IMR-90 (cell line): Measurements from ENCODE around the gene MICAL3. TPM values are rescaled to one million over a fixed set of nuclear protein-coding genes. Genes with fewer than 3 reads are reported as not detected.

Experiments used
- ATAC-seq: fragments of 200-7000 bp; cut with Tn5 transposase; 2 replicates; pipeline ENCODE4 v1.9.1; 2020; ENCODE audit warnings: low read depth, mild to moderate bottlenecking, moderate library complexity
- BruUV-seq: library from RNA; stranded (reverse); fragments of 400-500 nt; replicated peaks from 2 replicates; lab custom pipeline; 2021; lab: Mats Ljungman, UMichigan
- CTCF ChIA-PET: fragments of 300-600 bp; formaldehyde crosslinking; extraction: SDS; loops from one replicate; lab custom pipeline; 2021; ENCODE audit warnings: antibody characterized with exemption; lab: Yijun Ruan, JAX
- POLR2A ChIA-PET: fragments of 300-600 bp; sonication (Branson Sonifier 250); formaldehyde crosslinking; loops from one replicate; lab custom pipeline; 2022; ENCODE audit warnings: antibody characterized with exemption; ENCODE audit not compliant: unreplicated experiment; lab: Charles Lee
- DNase-seq: peaks from one replicate; pipeline ENCODE4 v3.0.0; 2013
- H2AFZ ChIP-seq: replicated peaks from 2 replicates; pipeline ENCODE3; 2013; ENCODE audit warnings: low read length, mild to moderate bottlenecking; ENCODE audit not compliant: poor library complexity
- H2AK5ac ChIP-seq: 2 replicates; pipeline ENCODE4 v1.6.1; 2013; ENCODE audit warnings: low read depth, low read length, inconsistent platforms
- H2AK9ac ChIP-seq: replicated peaks from 2 replicates; pipeline ENCODE3; 2013; ENCODE audit warnings: mild to moderate bottlenecking, low read depth, low read length, moderate library complexity; ENCODE audit not compliant: poor library complexity
- H2BK120ac ChIP-seq: 2 replicates; pipeline ENCODE4 v1.6.1; 2013; ENCODE audit warnings: low read depth, low read length, inconsistent platforms
- H2BK15ac ChIP-seq: 3 replicates; pipeline ENCODE4 v1.6.1; 2013; ENCODE audit warnings: low read depth, low read length, inconsistent platforms
- H2BK20ac ChIP-seq: 2 replicates; pipeline ENCODE4 v1.6.1; 2013; ENCODE audit warnings: low read depth, mild to moderate bottlenecking, inconsistent platforms, low read length, moderate library complexity
- H2BK5ac ChIP-seq: 2 replicates; pipeline ENCODE4 v1.6.1; 2013; ENCODE audit warnings: mild to moderate bottlenecking, low read depth, low read length, inconsistent platforms; ENCODE audit not compliant: poor library complexity, severe bottlenecking
- H3K14ac ChIP-seq: replicated peaks from 2 replicates; pipeline ENCODE4 v1.6.1; 2013; ENCODE audit warnings: low read depth, low read length, inconsistent platforms
- H3K18ac ChIP-seq: 2 replicates; pipeline ENCODE4 v1.6.1; 2013; ENCODE audit warnings: low read depth, low read length, control low read depth
- H3K23ac ChIP-seq: 2 replicates; pipeline ENCODE4 v1.6.1; 2013; ENCODE audit warnings: low read depth, low read length, inconsistent platforms
- H3K27ac ChIP-seq: 2 replicates; pipeline ENCODE4 v1.5.1; 2013; ENCODE audit warnings: mild to moderate bottlenecking, control low read depth, low read length; ENCODE audit not compliant: insufficient read depth
- H3K27me3 ChIP-seq: 2 replicates; pipeline ENCODE4 v1.6.1; 2013; ENCODE audit warnings: low read length; ENCODE audit not compliant: control insufficient read depth, insufficient read depth
- H3K36me3 ChIP-seq: 2 replicates; pipeline ENCODE4 v1.6.1; 2013; ENCODE audit warnings: low read length, mixed read lengths; ENCODE audit not compliant: control insufficient read depth, insufficient read depth
- H3K4ac ChIP-seq: 2 replicates; pipeline ENCODE4 v1.6.1; 2013; ENCODE audit warnings: low read depth, low read length, inconsistent platforms
- H3K4me1 ChIP-seq: 2 replicates; pipeline ENCODE4 v1.6.1; 2013; ENCODE audit warnings: low read length, mixed read lengths; ENCODE audit not compliant: control insufficient read depth, insufficient read depth
- H3K4me2 ChIP-seq: 2 replicates; pipeline ENCODE4 v1.6.1; 2013; ENCODE audit warnings: low read depth, mild to moderate bottlenecking, control low read depth, low read length, moderate library complexity
- H3K4me3 ChIP-seq: 2 replicates; pipeline ENCODE4 v1.5.1; 2013; ENCODE audit warnings: low read depth, mild to moderate bottlenecking, control low read depth, low read length, moderate library complexity; ENCODE audit not compliant: insufficient read depth
- H3K56ac ChIP-seq: 2 replicates; pipeline ENCODE4 v1.6.1; 2013; ENCODE audit warnings: low read length, inconsistent platforms; ENCODE audit not compliant: insufficient read depth; ENCODE audit errors: extremely low read depth
- H3K79me1 ChIP-seq, 2 experiments: 2 replicates each; pipeline ENCODE4 v1.6.1; 2013; ENCODE audit warnings: low read length in 2 of 2, inconsistent platforms in 1 of 2, low read depth in 1 of 2
- H3K9ac ChIP-seq: 2 replicates; pipeline ENCODE4 v1.6.1; 2013; ENCODE audit warnings: low read depth, low read length, control low read depth
- H3K9me1 ChIP-seq: 2 replicates; pipeline ENCODE4 v1.6.1; 2013; ENCODE audit warnings: low read length, inconsistent platforms; ENCODE audit not compliant: insufficient read depth
- H3K9me3 ChIP-seq: 2 replicates; pipeline ENCODE4 v1.6.1; 2013; ENCODE audit warnings: low read length; ENCODE audit not compliant: control insufficient read depth, insufficient read depth
- H4K20me1 ChIP-seq: 2 replicates; pipeline ENCODE4 v1.6.1; 2013; ENCODE audit warnings: low read length, inconsistent platforms; ENCODE audit not compliant: insufficient read depth
- H4K5ac ChIP-seq: 2 replicates; pipeline ENCODE4 v1.6.1; 2013; ENCODE audit warnings: mild to moderate bottlenecking, low read depth, low read length, control low read depth
- H4K8ac ChIP-seq, 2 experiments: 2 replicates each; pipeline ENCODE4 v1.6.1; 2013; ENCODE audit warnings: low read depth in 2 of 2, low read length in 2 of 2, control low read depth in 1 of 2, inconsistent platforms in 1 of 2
- H4K91ac ChIP-seq: 2 replicates; pipeline ENCODE4 v1.6.1; 2013; ENCODE audit warnings: low read depth, low read length, inconsistent platforms; ENCODE audit not compliant: insufficient read depth
- BHLHE40 ChIP-seq: fragments of 150-350 bp; IDR thresholded peaks from 2 replicates; pipeline ENCODE4 v1.6.1; 2016; ENCODE audit warnings: mild to moderate bottlenecking, low read depth, low read length
- MAZ ChIP-seq: IDR thresholded peaks from 2 replicates; pipeline ENCODE4 v1.6.1; 2012; ENCODE audit warnings: low read depth, mild to moderate bottlenecking, low read length, improper control_type of control experiment, moderate library complexity, borderline replicate concordance
- POLR2A ChIP-seq: IDR thresholded peaks from 2 replicates; pipeline ENCODE4 v1.6.1; 2012; ENCODE audit warnings: mild to moderate bottlenecking, low read depth, low read length
- RAD21 ChIP-seq: IDR thresholded peaks from 2 replicates; pipeline ENCODE4 v1.6.1; 2012; ENCODE audit warnings: low read length, improper control_type of control experiment
- RCOR1 ChIP-seq: IDR thresholded peaks from 2 replicates; pipeline ENCODE4 v1.6.1; 2012; ENCODE audit warnings: mild to moderate bottlenecking, low read length, improper control_type of control experiment; ENCODE audit not compliant: insufficient replicate concordance
- SMC3 ChIP-seq: fragments of 150-350 bp; IDR thresholded peaks from 2 replicates; pipeline ENCODE4 v1.6.1; 2016; ENCODE audit warnings: low read depth, mild to moderate bottlenecking, antibody characterized with exemption, low read length, moderate library complexity
- WGBS, 2 experiments: methylation state at CpG; one replicate each; pipeline versions ENCODE4 v1.1.5 to v1.1.7; 2013; ENCODE audit warnings: missing lambda C conversion rate in 2 of 2; ENCODE audit not compliant: insufficient read length in 1 of 2; ENCODE audit errors: extremely low coverage in 2 of 2; 5-methylcytosine and 5-hydroxymethylcytosine counted together
- dilution Hi-C: fragments of 300-500 bp; cut with HindIII; formaldehyde crosslinking; loops from one replicate; pipeline ENCODE4 v1.14.3; 2018; ENCODE audit warnings: low sequenced_read_pairs; ENCODE audit not compliant: unreplicated experiment
- in situ Hi-C: fragments of 300-500 bp; cut with MboI; formaldehyde crosslinking; loops from 3 replicates; pipeline ENCODE4 v1.14.3; 2019; ENCODE audit warnings: low sequenced_read_pairs, inconsistent platforms, mixed read lengths
- intact Hi-C: fragments of 100-400 bp; cut with micrococcal nuclease; formaldehyde crosslinking; loops from 2 replicates; pipeline ENCODE4 v1.10.0; 2022
- polyA plus RNA-seq, 3 experiments: library from polyadenylated mRNA; depleted of rRNA; stranded (reverse); fragments of >200 nt; gene quantifications; 2 replicates each; pipeline ENCODE4 v1.2.3, GENCODE V29; 2012; ENCODE audit warnings: low replicate concordance in 1 of 3
- total RNA-seq: library from RNA; depleted of rRNA; stranded (reverse); fragments of >200 nt; gene quantifications from 2 replicates; pipeline ENCODE4 v1.2.3, GENCODE V29; 2012

Gene MICAL3
- total and polyA plus RNA-seq, 2 of the 4 experiments (the other 2 are of a cell fraction), result 17.6 to 26.8 TPM

DNA sequence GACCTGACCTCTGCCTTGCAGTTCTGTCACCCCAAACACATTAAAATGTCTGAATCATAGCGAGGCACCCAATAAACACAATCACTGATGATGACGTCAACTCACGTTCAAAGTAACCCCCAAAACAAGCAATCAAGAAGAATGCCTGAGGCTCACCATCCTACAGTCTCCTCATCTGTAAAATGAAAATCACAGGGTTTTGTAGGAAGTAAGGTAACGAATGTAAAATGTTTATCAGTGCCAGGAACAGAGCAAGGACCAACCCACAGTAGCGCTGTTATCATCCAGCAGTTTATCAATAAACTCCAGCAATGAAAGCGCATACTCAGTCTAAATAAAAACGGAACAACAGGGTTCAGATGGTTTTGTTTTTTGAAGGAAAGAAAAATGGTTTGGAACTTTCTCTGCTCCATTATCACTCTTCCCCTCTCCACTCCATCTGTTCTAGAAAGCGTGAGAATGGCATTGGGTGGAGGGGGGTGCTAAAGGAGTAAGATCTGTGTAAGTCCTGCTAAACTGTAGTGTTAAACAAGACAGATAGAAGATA, 110.5 kb downstream of the MICAL3 start:
- BruUV-seq, result no TSS peak
- Histone ChIP-seq H3K79me1 (peaks cover 57 to 85% of the 10 kb centered on the region in 2 experiments), H3K9ac (no peak overlapping the region), H4K91ac (no peak overlapping the region), H3K56ac (no peak overlapping the region), H3K9me1 (peaks cover 30% of the 10 kb centered on the region), H3K4me2 (no peak overlapping the region), H3K4me1 (peaks cover 19% of the 10 kb centered on the region), H3K9me3 (no peaks in the 10 kb centered on the region), H4K20me1 (peaks cover 70% of the 10 kb centered on the region), H2AFZ (no peak overlapping the region), H2AK9ac (no peak overlapping the region), H3K4me3 (no peak overlapping the region), H2BK15ac (no peak overlapping the region), H4K5ac (no peak overlapping the region), H3K27ac (no peak overlapping the region), H2BK5ac (no peak overlapping the region), H3K14ac (peak overlapping the region; percentile 10; the same call in 1 of the 2 replicates), H3K27me3 (no peaks in the 10 kb centered on the region), H2AK5ac (no peak overlapping the region), H2BK120ac (no peak overlapping the region), H3K18ac (no peak overlapping the region), H3K4ac (peak overlapping the region; percentile 8; the same call in 1 of the 2 replicates), H3K36me3 (no peaks in the 10 kb centered on the region), H2BK20ac (no peak overlapping the region), H4K8ac (no peak overlapping the region), H3K23ac (no peak overlapping the region)
- peak; percentile 58 for DNase-seq
- POLR2A ChIA-PET, result no interaction called here
- in situ Hi-C loops, result loop anchor here (5.0 kb wide), 1 partner anchor 53 kb away; no protein-coding TSS in a partner anchor
- ATAC-seq, result no peak
- TF ChIP-seq RCOR1, result no peak
- peak; percentile 69; the same call in 1 of the 2 replicates for TF ChIP-seq BHLHE40
- no peak for TF ChIP-seq MAZ
- TF ChIP-seq RAD21, result no peak
- no peak for TF ChIP-seq SMC3
- TF ChIP-seq POLR2A, result no peak
- 0% methylated on average over 1 of the region's 8 CpGs; no CpG with 5 or more reads in 1 of the 2 experiments for WGBS, 2 experiments
- CTCF ChIA-PET, result no interaction called here
- dilution Hi-C loops, result no loop called here
- intact Hi-C loops, result no loop called here
